CD14-positive monocyte (primary cell): ENCODE measurements around the gene ABCC5. TPM values are rescaled to one million over a fixed set of nuclear protein-coding genes. Genes with fewer than 3 reads are reported as not detected.
A peak's percentile ranks its signal among the peaks of the same experiment; 100 is the strongest.

Experiments used
- DNase-seq, 3 donors: peaks; one replicate each; pipeline ENCODE4 v3.0.0-alpha.2; 2011 to 2022
- H2AFZ ChIP-seq: 2 replicates; pipeline ENCODE4 v1.6.0; 2012; ENCODE audit warnings: mild to moderate bottlenecking, low read depth, low read length, inconsistent platforms; ENCODE audit not compliant: insufficient read depth, poor library complexity, severe bottlenecking
- H3K27ac ChIP-seq, 2 donors: 1 replicate in 1 of 2; 2 replicates in 1 of 2; pipeline ENCODE4 v1.5.1; 2012 to 2013; ENCODE audit warnings: low read length in 2 of 2, control low read depth in 1 of 2, inconsistent platforms in 1 of 2, low read depth in 1 of 2, mild to moderate bottlenecking in 1 of 2
- H3K27me3 ChIP-seq, 2 donors: one replicate each; pipeline versions ENCODE4 v1.6.0 to v1.6.1; 2011 to 2013; ENCODE audit warnings: low read length in 2 of 2; ENCODE audit not compliant: control insufficient read depth in 2 of 2, insufficient read depth in 2 of 2
- H3K36me3 ChIP-seq, 2 donors: replicated peaks in 1 of 2; 1 replicate in 1 of 2; 2 replicates in 1 of 2; pipeline versions ENCODE4 v1.5.1 to v1.6.1; 2012 to 2013; ENCODE audit warnings: low read length in 2 of 2, control low read depth in 1 of 2, inconsistent platforms in 1 of 2, mild to moderate bottlenecking in 1 of 2; ENCODE audit not compliant: insufficient read depth in 2 of 2, control insufficient read depth in 1 of 2
- H3K4me1 ChIP-seq, 2 donors: 1 replicate in 1 of 2; 2 replicates in 1 of 2; pipeline versions ENCODE4 v1.5.1 to v1.6.1; 2012 to 2013; ENCODE audit warnings: low read length in 2 of 2, control low read depth in 1 of 2, inconsistent platforms in 1 of 2, mild to moderate bottlenecking in 1 of 2, moderate library complexity in 1 of 2; ENCODE audit not compliant: insufficient read depth in 2 of 2, control insufficient read depth in 1 of 2
- H3K4me2 ChIP-seq: replicated peaks from 2 replicates; pipeline ENCODE3; 2012; ENCODE audit warnings: low read length, moderate library complexity, mild to moderate bottlenecking; ENCODE audit not compliant: poor library complexity, severe bottlenecking; ENCODE audit errors: extremely low read depth
- H3K4me3 ChIP-seq, 3 experiments: fragments of 200-600 bp in 1 of 3; sonication (generic) in 1 of 3; replicated peaks in 1 of 3; 1 replicate in 2 of 3; 2 replicates in 1 of 3; pipeline ENCODE4 v1.5.1; 2011 to 2013; ENCODE audit warnings: low read length in 3 of 3, mild to moderate bottlenecking in 3 of 3, control low read depth in 2 of 3, low read depth in 2 of 3, inconsistent platforms in 1 of 3, moderate library complexity in 1 of 3
- H3K79me2 ChIP-seq: 2 replicates; pipeline ENCODE4 v1.6.0; 2012; ENCODE audit warnings: mild to moderate bottlenecking, control low read depth, inconsistent platforms, low read length, moderate library complexity; ENCODE audit not compliant: insufficient read depth
- H3K9ac ChIP-seq: 2 replicates; pipeline ENCODE4 v1.6.0; 2017; ENCODE audit warnings: low read length, mild to moderate bottlenecking; ENCODE audit not compliant: insufficient read depth, poor library complexity, severe bottlenecking
- H3K9me3 ChIP-seq, 2 donors: replicated peaks in 1 of 2; 1 replicate in 1 of 2; 2 replicates in 1 of 2; pipeline versions ENCODE4 v1.5.1 to v1.6.1; 2012 to 2013; ENCODE audit warnings: low read length in 2 of 2, control low read depth in 1 of 2; ENCODE audit not compliant: control insufficient read depth in 1 of 2, insufficient read depth in 1 of 2
- H4K20me1 ChIP-seq: 2 replicates; pipeline ENCODE4 v1.6.0; 2012; ENCODE audit warnings: mild to moderate bottlenecking, low read length, control low read depth, moderate library complexity; ENCODE audit not compliant: insufficient read depth
- H3K27ac Mint-ChIP-seq, 7 donors: one replicate each; pipeline ENCODE4 v1.8.0; 2020; ENCODE audit warnings: mild to moderate bottlenecking in 7 of 7, mixed read lengths in 7 of 7, moderate library complexity in 6 of 7, inconsistent platforms in 2 of 7
- H3K27me3 Mint-ChIP-seq, 3 donors: one replicate each; pipeline ENCODE4 v1.8.0; 2021 to 2022; ENCODE audit warnings: low read depth in 3 of 3, mild to moderate bottlenecking in 3 of 3, mixed read lengths in 3 of 3, moderate library complexity in 3 of 3, inconsistent platforms in 1 of 3
- H3K36me3 Mint-ChIP-seq, 2 donors: one replicate each; pipeline ENCODE4 v1.8.0; 2020; ENCODE audit warnings: mixed read lengths in 2 of 2, inconsistent platforms in 1 of 2, mild to moderate bottlenecking in 1 of 2
- H3K4me1 Mint-ChIP-seq: one replicate; pipeline ENCODE4 v1.8.0; 2020; ENCODE audit warnings: mild to moderate bottlenecking, mixed read lengths
- H3K4me3 Mint-ChIP-seq, 2 donors: one replicate each; pipeline ENCODE4 v1.8.0; 2020; ENCODE audit warnings: mild to moderate bottlenecking in 2 of 2, mixed read lengths in 2 of 2, moderate library complexity in 1 of 2
- H3K9me3 Mint-ChIP-seq, 7 donors: one replicate each; pipeline ENCODE4 v1.8.0; 2020 to 2022; ENCODE audit warnings: mixed read lengths in 7 of 7, mild to moderate bottlenecking in 6 of 7, moderate library complexity in 6 of 7, inconsistent platforms in 2 of 7
- whole genome bisulfite sequencing: methylation state at CpG from one replicate; pipeline ENCODE4 v1.1.5; 2013; ENCODE audit warnings: missing lambda C conversion rate; ENCODE audit not compliant: insufficient coverage; 5-methylcytosine and 5-hydroxymethylcytosine counted together
- intact Hi-C, 2 donors: fragments of 100-400 bp; cut with micrococcal nuclease; formaldehyde crosslinking; loops; one replicate each; pipeline versions ENCODE4 v1.15.0 to v1.15.1; 2023
- polyA plus RNA-seq, 3 donors: library from polyadenylated mRNA; depleted of rRNA in 1 of 3; unstranded in 2 of 3; stranded (reverse) in 1 of 3; fragments of 300-500 nt in 2 of 3; fragments of >200 nt in 1 of 3; fragmentation: Illumina TruSeq in 2 of 3; gene quantifications; 1 replicate in 2 of 3; 2 replicates in 1 of 3; pipeline ENCODE4 v1.2.3, GENCODE V29; 2012 to 2021
- TF ChIP-seq, protein P1 (sequence below): fragments of 200-600 bp; IDR thresholded peaks from one replicate; pipeline ENCODE4 v1.8.0; 2022; ENCODE audit warnings: antibody characterized with exemption, mild to moderate bottlenecking

ABCC5 gene
- polyA plus RNA-seq, 3 donors, result 6.2 to 30.9 (median 7.7) TPM

- Histone ChIP-seq H2AFZ (no peak overlapping the region), H3K36me3 (peaks cover 0 to 16% of the 10 kb centered on the region in 2 donors), H3K27me3 (no peaks in the 10 kb centered on the region), H3K4me1 (peaks cover 67 to 79% of the 10 kb centered on the region in 2 donors), H3K4me3 (no peak overlapping the region), H3K4me2 (no peak overlapping the region), H4K20me1 (peaks cover 68% of the 10 kb centered on the region), H3K27ac (peak overlapping the region in 1 of 2 donors; percentile 71), H3K9ac (no peak overlapping the region), H3K79me2 (peaks cover 96% of the 10 kb centered on the region), H3K9me3 (no peaks in the 10 kb centered on the region)
- Mint-ChIP-seq H3K4me3 (no peak overlapping the region), H3K9me3 (peaks cover 0 to 2% (median 0%) of the 10 kb centered on the region in 7 donors), H3K27me3 (peaks cover 0 to 5% (median 0%) of the 10 kb centered on the region in 3 donors), H3K27ac (peak overlapping the region; percentile 57 to 87 (median 77)), H3K4me1 (peaks cover 78% of the 10 kb centered on the region), H3K36me3 (peaks cover 6 to 16% of the 10 kb centered on the region in 2 donors)
- TF ChIP-seq, protein P1, sequence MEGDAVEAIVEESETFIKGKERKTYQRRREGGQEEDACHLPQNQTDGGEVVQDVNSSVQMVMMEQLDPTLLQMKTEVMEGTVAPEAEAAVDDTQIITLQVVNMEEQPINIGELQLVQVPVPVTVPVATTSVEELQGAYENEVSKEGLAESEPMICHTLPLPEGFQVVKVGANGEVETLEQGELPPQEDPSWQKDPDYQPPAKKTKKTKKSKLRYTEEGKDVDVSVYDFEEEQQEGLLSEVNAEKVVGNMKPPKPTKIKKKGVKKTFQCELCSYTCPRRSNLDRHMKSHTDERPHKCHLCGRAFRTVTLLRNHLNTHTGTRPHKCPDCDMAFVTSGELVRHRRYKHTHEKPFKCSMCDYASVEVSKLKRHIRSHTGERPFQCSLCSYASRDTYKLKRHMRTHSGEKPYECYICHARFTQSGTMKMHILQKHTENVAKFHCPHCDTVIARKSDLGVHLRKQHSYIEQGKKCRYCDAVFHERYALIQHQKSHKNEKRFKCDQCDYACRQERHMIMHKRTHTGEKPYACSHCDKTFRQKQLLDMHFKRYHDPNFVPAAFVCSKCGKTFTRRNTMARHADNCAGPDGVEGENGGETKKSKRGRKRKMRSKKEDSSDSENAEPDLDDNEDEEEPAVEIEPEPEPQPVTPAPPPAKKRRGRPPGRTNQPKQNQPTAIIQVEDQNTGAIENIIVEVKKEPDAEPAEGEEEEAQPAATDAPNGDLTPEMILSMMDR, result no peak
- DNase-seq, result peak in 2 of 3 donors; percentile 30 to 42
- intact Hi-C loops, result loop anchor here (5.0 to 10.0 kb wide), 2 partner anchors 91 to 93 kb away; no protein-coding TSS in a partner anchor
Measured at GRCh38 chr3:183875411-183875810, 142.3 kb downstream of the ABCC5 start.

DNA sequence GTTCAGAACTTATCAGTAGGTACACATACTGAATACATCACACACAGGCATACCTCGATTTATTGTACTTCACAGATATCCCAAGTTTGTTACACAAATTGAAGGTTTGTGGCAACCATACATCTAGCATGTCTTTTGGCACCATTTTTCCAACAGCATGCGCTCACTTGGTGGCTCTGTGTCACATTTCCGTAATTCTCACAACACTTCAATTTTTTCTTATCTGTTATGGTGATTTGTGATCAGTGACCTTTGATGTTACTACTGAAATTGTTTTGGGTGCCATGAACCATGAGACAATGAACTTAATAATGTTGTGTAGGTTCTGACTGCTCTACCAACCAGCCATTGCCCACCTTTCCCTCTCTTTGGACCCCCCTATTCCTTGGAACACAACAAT lies 143.8 kb downstream of the ABCC5 start:
- Histone ChIP-seq H3K36me3 (peaks cover 0 to 16% of the 10 kb centered on the region in 2 donors), H3K27ac (peak overlapping the region in 1 of 2 donors; percentile 40), H3K9me3 (no peaks in the 10 kb centered on the region), H3K27me3 (no peaks in the 10 kb centered on the region), H3K4me1 (peaks cover 65 to 79% of the 10 kb centered on the region in 2 donors), H3K4me3 (no peak overlapping the region), H3K79me2 (peaks cover 91% of the 10 kb centered on the region), H4K20me1 (peaks cover 66% of the 10 kb centered on the region), H3K4me2 (no peak overlapping the region), H2AFZ (no peak overlapping the region), H3K9ac (no peak overlapping the region)
- peaks cover 0 to 2% (median 0%) of the 10 kb centered on the region in 7 donors for H3K9me3 Mint-ChIP-seq
- peaks cover 6 to 16% of the 10 kb centered on the region in 2 donors for H3K36me3 Mint-ChIP-seq
- intact Hi-C loops, result loop anchor here in 1 of 2 donors (10.0 kb wide), 1 partner anchor 89 kb away; no protein-coding TSS in a partner anchor
- no peak for DNase-seq
- WGBS, result 100% methylated on average over 1 of the region's 3 CpGs
- H3K27ac Mint-ChIP-seq, result peak overlapping the region in 2 of 7 donors; percentile 36 to 46
- TF ChIP-seq, protein P1, result no peak
- peaks cover 0 to 8% (median 0%) of the 10 kb centered on the region in 3 donors for H3K27me3 Mint-ChIP-seq
- H3K4me3 Mint-ChIP-seq, result no peak overlapping the region
- H3K4me1 Mint-ChIP-seq, result peaks cover 75% of the 10 kb centered on the region
